LHCN-M2 (cell line): ENCODE results near the gene CATSPER3. TPM values are rescaled to one million over a fixed set of nuclear protein-coding genes. Genes with fewer than 3 reads are reported as not detected.
A peak's percentile ranks its signal among the peaks of the same experiment; 100 is the strongest.
"Not testable (repeated sequence)": the region's sequence is repeated elsewhere in the genome, so short reads cannot be mapped to it uniquely, and the experiment has no call there.

Source experiments
- DNase-seq: peaks from one replicate; pipeline ENCODE4 v3.0.0-alpha.2; 2012; ENCODE audit warnings: low read depth
- total RNA-seq: library from RNA; depleted of rRNA; stranded (reverse); fragments of >200 nt; gene quantifications from 2 replicates; pipeline ENCODE4 v1.2.3, GENCODE V29; 2014

The CATSPER3 gene
- total RNA-seq, 1 experiment from 2014 or later, result 0.11 TPM

- peak; percentile 56 for DNase-seq
Observed at GRCh38 chr5:134975078-134975715, 7.5 kb downstream of the CATSPER3 start.

GRCh38 chr5:134975843-134976242, 8.1 kb downstream of the CATSPER3 start:
- DNase-seq, result no peak

- no peak for DNase-seq
Observed at GRCh38 chr5:134976841-134977240, 9.1 kb downstream of the CATSPER3 start.

GRCh38 chr5:134979416-134979815, 11.7 kb downstream of the CATSPER3 start:
- no peak for DNase-seq

DNA sequence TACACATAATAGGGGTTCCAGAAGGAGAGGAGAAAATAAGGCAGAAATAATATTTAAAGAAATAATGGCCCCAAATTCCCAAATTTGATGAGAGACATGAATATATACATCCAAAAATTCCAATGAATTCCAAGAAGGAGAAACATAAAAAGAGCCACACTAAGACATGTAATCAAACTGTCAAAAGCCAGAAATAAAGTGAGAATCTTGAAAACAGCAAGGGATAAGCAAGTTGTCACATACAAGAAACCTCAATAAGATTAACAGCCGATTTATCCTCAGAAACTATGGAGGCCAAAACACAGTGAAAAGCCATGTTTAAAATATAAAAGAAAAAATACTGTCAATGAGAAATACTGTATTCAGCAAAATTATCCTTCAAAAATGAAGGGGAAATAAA, 14.5 kb downstream of the CATSPER3 start:
- DNase-seq, result no peak

DNA sequence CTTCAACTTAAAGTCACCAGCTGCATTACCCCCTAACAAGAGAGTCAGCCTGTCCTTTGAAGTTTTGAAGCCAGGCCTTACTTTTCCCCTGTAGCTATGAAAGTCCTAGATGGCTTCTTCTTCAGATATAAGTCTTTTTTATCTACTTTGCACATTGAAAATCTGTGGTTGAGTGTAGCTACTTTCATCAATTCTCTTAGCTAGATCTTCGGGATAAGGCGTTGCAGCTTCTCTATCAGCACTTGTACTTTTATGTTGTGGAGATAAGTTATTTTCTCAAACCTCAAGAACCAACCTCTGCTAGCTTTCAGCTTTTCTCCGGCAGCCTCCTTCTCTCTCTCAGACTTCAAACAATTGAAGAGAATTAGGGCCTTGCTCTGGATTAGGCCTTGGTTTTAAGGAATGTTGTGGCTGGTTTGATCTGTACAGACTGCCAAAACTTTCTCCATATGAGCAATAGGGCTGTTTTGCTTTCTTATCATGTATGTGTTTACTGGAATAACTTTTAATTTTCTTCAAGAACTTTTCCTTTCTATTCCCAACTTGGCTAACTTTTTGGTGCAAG, 21.6 kb downstream of the CATSPER3 start:
- DNase-seq, result no peak

- not testable (repeated sequence) for DNase-seq
Observed at GRCh38 chr5:134990183-134990582, 22.5 kb downstream of the CATSPER3 start.

- no peak for DNase-seq
Observed at GRCh38 chr5:134992148-134992547, 24.4 kb downstream of the CATSPER3 start.

GRCh38 chr5:134993161-134993560, 25.5 kb downstream of the CATSPER3 start:
- no peak for DNase-seq

DNA sequence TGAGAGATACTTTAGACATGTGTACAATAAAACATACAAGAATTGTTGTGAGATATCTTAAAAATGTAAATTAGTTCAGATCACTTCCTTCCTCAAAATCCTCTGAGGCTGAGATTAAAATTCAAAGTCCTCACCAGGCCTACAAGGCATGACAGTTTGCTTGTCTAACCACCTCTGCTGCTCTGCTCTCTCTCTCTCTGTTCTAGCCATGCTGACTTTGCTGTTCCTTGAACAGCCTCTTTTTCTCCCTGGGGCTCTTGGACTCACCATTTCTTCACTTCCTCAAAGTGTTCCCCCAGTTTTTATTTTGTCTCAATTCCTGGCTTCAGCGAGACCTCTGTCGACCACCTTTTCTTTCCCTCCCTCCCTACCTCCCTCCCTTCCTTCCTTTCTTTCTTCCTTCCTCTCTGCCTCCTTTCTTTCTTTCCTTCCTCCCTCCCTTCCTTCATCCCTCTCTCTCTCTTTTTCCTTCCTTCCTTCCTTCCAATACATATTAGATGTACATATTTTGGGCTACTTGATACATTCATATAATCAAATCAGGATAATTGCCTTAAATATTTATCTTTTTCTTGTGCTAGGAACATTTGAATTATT, 27.0 kb downstream of the CATSPER3 start:
- DNase-seq, result no peak

GRCh38 chr5:134995850-134996402, 28.2 kb downstream of the CATSPER3 start:
- DNase-seq, result no peak

- no peak for DNase-seq
Observed at GRCh38 chr5:134997015-134997414, 29.3 kb downstream of the CATSPER3 start.

DNA sequence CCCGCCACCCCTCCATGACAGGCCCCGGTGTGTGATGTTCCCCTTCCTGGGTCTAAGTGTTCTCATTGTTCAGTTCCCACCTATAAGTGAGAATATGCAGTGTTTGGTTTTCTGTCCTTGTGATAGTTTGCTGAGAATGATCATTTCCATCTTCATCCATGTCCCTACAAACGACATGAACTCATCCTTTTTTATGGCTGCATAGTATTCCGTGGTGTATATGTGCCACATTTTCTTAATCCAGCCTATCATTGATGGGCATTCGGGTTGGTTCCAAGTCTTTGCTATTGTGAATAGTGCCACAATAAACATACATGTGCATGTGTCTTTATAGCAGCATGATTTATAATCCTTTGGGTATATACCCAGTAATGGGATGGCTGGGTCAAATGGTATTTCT, 30.4 kb downstream of the CATSPER3 start:
- DNase-seq, result not testable (repeated sequence)

GRCh38 chr5:135004376-135004775, 36.7 kb downstream of the CATSPER3 start:
- no peak for DNase-seq

DNA sequence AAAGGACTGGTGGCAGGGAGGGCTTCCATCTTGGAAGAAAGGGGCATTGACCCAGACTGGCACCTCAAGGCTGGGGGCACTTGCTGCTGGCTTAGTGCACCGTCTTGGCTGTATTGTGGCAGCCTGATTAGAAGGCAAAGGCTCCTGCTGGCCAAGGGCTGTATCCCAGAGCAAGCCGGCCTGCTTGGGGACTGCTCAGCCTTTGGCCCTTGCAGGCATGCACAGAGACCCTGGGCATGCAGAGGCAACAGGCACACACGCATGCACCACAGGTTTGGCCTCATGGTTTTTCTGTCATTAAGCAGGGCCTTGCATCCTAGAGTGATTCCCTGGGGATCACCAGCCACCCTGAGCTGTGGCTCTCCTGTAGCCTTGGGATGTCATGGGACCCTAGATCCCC, 37.4 kb downstream of the CATSPER3 start:
- DNase-seq, result no peak

DNA sequence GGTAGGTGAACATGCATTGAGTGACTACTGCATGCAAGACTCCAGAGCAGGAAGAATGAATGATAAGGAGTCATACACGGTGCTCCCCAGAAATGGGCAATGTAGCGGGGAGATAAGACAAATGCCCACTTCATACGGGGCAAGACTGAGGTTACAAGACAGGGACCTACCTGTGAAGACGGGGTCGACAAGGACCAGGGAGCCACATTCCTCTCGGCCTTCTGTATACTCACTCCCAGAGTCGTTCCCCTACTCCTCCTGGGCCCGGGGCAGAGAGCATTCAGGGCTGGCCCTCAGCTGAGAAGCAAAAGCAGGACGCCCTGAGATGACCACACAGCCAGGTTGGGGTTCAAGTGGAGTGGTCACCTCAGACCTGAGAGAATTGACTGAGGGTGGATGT, 39.6 kb downstream of the CATSPER3 start:
- no peak for DNase-seq

GRCh38 chr5:135007749-135008363, 40.1 kb downstream of the CATSPER3 start:
- DNase-seq, result no peak

- no peak for DNase-seq
Observed at GRCh38 chr5:135008556-135008955, 40.8 kb downstream of the CATSPER3 start.

DNA sequence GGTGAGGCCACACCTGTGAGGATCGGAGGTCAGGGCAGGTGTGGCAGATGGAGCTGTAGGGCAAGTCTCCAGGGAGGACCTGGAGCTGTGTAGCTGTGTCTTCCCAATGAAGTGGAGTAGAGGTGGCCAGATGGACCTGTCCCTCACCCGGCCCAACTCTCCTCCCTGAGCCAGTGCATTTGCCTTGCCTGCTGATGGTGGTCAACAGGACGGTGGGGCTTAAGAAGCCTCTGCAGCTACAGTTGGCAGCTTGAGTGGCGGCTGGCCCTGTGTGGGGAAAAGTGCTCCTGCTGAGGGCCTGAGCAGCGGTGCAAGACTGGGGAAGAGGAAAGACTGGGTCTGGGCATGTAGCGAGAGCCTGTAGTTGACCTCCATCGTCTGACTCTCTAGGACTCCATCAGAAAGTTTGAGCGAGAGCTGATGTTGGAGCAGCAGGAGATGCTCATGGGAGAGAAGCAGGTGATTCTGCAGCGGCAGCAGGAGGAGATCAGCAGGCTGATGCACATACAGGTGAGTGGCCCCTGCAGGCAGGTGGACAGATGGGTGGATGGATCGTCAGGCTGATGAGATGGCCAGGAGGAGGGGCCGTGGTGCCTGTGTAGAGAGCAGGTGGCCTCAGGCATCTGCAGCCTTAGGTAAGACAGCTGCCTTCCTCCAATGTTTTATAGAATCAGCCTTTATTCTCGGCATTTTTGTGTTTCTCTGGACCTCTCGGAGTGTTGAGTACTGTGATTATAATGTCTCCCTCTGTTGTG, 41.5 kb downstream of the CATSPER3 start:
- no peak for DNase-seq

- DNase-seq, result no peak
Observed at GRCh38 chr5:135009736-135010501, 42.2 kb downstream of the CATSPER3 start.
